Mononuclear cell (primary cell): ENCODE results near the gene PXDN. TPM values are rescaled to one million over a fixed set of nuclear protein-coding genes. Genes with fewer than 3 reads are reported as not detected.

Experiments
- H3K27me3 ChIP-seq: 2 replicates; pipeline ENCODE4 v1.6.0; 2011; ENCODE audit warnings: low read length, control low read depth; ENCODE audit not compliant: insufficient read depth
- H3K4me1 ChIP-seq: 2 replicates; pipeline ENCODE4 v1.5.1; 2011; ENCODE audit warnings: mild to moderate bottlenecking, low read length, control low read depth; ENCODE audit not compliant: insufficient read depth
- H3K4me3 ChIP-seq: 2 replicates; pipeline ENCODE4 v1.5.1; 2011; ENCODE audit warnings: mild to moderate bottlenecking, low read length, moderate library complexity
- H3K9me3 ChIP-seq: 2 replicates; pipeline ENCODE4 v1.5.1; 2011; ENCODE audit warnings: low read depth, mild to moderate bottlenecking, control low read depth, low read length
- total RNA-seq: library from RNA; depleted of rRNA; stranded (reverse); fragments of >200 nt; gene quantifications from one replicate; pipeline ENCODE4 v1.2.3, GENCODE V29; 2012

Gene PXDN
- total RNA-seq, 1 donor: 0.94 TPM

DNA sequence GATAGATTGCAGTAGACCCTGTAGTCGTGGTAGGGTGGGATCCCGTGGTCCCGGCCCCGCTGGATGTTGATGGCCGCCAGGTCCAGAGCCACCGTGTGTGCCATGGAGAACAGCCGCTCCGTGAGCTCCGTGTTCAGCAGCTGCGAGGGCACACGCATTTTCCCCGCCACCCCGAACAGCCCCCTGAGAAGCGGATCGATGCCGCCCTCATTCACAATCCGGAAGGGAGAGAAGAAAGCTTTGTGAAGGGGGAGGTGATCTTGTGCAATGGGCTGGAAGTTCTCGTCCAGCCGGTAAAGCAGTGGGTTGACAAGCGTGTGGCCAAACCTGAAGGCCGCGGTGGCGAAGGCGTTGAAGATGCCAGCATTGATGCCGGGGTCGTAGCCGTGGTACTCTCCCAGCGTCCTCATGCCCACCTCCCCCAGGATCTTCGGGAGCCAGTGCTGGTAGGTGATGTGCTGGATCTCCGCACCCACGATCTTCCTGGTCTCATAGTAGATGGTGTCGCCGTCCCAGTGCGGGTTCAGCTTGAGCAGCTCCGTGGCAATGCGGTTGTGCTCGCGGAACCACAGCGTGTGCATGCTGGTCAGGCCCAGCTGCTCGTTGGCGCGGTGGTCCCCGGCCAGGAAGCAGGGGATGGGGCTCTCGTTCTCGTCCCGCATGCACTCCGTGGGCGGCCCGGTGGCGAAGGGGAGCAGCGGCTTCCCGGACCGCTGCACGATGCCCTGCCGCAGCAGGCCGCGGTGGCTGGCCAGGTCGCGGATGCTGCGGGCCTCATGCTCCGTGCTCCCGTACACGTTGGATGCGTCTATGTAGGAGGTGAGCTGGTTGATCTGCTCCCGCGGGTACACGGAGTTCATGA lies 95.8 kb downstream of the PXDN start:
- Histone ChIP-seq H3K9me3 (no peaks in the 10 kb centered on the region), H3K4me1 (no peaks in the 10 kb centered on the region), H3K4me3 (no peak overlapping the region), H3K27me3 (no peaks in the 10 kb centered on the region)

GRCh38 chr2:1647417-1648240 lies 96.7 kb downstream of the PXDN start:
- no peaks in the 10 kb centered on the region for H3K9me3 ChIP-seq
- H3K4me1 ChIP-seq: no peaks in the 10 kb centered on the region
- no peaks in the 10 kb centered on the region for H3K27me3 ChIP-seq
- H3K4me3 ChIP-seq: no peak overlapping the region

DNA sequence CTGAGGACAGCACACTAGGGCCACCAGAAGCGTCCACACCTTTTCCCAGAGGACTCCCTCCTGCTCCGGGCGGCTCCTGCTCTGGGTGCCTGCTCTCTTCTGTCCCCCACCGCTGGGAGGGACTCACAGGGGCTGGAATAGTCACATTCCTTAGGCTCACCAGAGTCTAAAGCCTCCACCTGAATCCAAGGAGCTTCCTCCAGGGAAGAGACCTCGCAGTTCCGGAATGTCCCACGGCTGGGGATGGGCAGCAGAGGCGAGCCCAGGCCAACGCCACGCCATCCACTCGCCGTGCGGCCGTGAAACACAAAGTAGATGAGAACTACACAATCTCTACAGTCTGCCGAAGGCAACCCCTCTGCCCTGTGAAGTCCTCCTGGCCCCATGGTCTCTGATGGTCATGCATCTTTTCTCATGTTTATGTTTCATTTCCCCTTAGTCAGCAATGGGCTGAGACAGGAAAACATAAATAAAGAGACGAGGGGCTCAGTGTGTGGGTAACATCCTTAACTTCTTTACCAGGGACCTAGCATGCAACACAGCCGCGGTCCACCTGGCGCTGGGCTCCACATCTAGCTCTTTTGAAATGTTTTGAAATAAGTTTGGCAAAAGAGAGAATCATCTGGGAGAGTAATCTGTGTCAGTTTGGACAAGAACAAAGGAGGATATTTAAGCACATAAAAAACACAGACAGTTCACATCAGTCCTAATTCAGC lies 98.4 kb downstream of the PXDN start:
- no peaks in the 10 kb centered on the region for H3K9me3 ChIP-seq
- no peaks in the 10 kb centered on the region for H3K27me3 ChIP-seq
- H3K4me3 ChIP-seq: no peak overlapping the region
- H3K4me1 ChIP-seq: no peaks in the 10 kb centered on the region

- no peak overlapping the region for H3K4me3 ChIP-seq
- H3K27me3 ChIP-seq: no peaks in the 10 kb centered on the region
- H3K9me3 ChIP-seq: no peaks in the 10 kb centered on the region
- no peaks in the 10 kb centered on the region for H3K4me1 ChIP-seq
Measured at GRCh38 chr2:1644427-1644826, 99.9 kb downstream of the PXDN start.

DNA sequence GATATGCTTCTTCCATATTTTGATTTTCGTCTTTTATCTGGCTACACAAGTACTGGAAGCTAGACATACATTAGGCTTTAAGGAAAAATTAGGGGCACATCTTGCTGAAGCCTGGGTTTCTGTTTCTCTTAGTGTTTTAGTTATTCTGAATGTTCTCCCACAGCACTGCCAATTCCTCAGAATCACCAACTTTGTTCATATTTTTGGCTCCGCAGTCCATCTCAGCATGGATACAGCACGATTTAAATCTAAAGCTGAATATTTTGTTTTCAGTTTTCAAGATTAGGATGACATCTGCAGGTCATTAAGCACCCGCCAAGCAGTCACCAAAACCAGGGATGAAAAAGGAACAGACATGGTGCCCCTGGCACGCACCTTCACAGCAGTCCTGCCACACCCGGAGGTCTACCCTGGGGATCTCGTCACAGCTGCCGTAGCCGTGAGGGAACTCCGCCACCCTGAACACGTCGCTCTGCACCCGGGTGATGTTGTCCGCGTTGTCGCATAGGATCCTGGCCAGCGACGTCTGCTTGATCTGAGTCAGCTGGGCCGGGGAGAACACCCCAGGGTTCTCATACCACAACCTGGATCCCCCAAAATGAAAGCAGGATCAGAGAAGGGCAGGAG lies 101.2 kb downstream of the PXDN start:
- no peak overlapping the region for H3K4me3 ChIP-seq
- no peaks in the 10 kb centered on the region for H3K27me3 ChIP-seq
- H3K4me1 ChIP-seq: no peaks in the 10 kb centered on the region
- H3K9me3 ChIP-seq: no peaks in the 10 kb centered on the region

DNA sequence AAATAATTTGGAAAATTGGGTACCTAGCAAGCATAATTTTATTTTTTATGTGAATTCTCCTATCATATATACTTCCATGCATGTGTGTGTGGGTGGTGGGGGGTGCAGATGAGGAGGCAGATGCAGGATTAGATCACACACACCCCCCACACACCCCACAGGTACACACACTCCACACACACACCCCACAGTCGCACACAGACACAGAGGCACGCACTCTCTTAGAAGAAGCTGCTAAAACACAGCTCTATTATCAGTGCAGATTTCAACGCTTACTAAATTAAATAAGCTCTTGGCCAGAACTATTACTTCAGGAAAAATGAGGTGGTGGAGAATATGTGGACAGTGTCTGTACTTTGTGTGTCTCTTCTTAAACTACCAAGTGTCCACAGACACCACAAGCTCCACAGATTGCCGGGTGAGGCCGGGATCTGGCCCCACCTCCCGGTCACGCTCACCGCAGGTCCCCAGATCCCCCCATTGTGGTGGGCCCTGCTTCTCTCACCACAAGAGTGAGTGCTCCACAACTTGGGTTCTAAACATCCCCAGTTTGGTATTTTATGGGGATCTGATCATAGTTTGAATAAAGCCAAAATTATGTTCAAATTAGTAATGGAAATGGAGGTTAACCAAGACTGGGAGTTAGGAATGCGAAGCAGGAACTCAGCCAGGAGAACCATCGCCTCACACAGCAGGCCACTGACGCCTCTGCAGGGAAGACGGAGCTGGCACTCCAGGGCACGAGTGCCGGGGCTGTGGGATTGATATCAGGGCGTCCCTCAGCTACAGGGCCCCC lies 102.1 kb downstream of the PXDN start:
- H3K27me3 ChIP-seq: no peaks in the 10 kb centered on the region
- H3K4me3 ChIP-seq: no peak overlapping the region
- no peaks in the 10 kb centered on the region for H3K4me1 ChIP-seq
- H3K9me3 ChIP-seq: no peaks in the 10 kb centered on the region

GRCh38 chr2:1641523-1641922 lies 102.8 kb downstream of the PXDN start:
- H3K27me3 ChIP-seq: no peaks in the 10 kb centered on the region

DNA sequence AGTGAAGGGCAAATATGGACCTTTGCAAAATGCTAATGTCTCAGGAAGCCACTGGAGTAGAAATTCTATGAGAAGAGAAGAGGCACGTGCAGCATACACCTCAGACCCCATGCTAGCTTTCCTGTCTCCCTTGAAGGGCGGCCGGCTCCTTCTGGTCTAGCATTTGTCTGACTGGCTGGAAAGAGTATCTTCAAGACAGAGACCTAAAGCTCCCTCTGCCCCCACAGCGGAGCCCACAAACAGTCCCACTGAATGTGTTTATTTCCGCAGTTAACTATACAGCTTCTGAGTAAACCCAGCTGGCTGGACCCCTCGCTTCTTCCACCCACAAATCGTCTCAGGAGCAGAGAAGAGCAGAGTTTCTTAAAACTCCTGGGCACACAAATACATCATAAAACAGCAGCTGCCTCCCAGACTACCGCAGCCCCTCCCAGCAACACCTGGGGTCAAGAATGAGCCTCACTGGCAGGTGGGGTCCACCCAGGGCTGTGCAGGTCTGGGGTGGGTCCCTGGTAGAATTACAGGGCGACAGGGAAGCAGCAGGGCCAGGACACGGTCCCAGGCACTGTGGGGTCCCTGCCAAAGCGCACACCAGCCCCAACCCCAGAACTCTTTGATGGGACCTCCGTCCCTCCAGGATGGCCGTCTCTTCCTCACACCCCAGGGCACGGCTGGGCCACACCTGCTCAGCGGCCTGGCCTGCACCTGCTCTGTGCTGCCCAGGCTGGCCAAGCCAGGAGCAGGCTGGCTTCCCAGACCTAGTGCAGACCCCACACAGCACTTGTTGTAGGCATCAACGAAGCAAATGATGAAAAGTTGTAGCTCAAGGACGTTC lies 103.8 kb downstream of the PXDN start:
- H3K9me3 ChIP-seq: no peaks in the 10 kb centered on the region
- H3K27me3 ChIP-seq: no peaks in the 10 kb centered on the region
- H3K4me3 ChIP-seq: no peak overlapping the region
- no peaks in the 10 kb centered on the region for H3K4me1 ChIP-seq

More at GRCh38 chr2:1641523-1641922, 102.8 kb downstream of the PXDN start:
- Histone ChIP-seq H3K4me3 (no peak overlapping the region), H3K4me1 (no peaks in the 10 kb centered on the region), H3K9me3 (no peaks in the 10 kb centered on the region)

- H3K4me3 ChIP-seq: no peak overlapping the region
- no peaks in the 10 kb centered on the region for H3K9me3 ChIP-seq
- no peaks in the 10 kb centered on the region for H3K27me3 ChIP-seq
Measured at GRCh38 chr2:1639086-1639858, 105.0 kb downstream of the PXDN start.

DNA sequence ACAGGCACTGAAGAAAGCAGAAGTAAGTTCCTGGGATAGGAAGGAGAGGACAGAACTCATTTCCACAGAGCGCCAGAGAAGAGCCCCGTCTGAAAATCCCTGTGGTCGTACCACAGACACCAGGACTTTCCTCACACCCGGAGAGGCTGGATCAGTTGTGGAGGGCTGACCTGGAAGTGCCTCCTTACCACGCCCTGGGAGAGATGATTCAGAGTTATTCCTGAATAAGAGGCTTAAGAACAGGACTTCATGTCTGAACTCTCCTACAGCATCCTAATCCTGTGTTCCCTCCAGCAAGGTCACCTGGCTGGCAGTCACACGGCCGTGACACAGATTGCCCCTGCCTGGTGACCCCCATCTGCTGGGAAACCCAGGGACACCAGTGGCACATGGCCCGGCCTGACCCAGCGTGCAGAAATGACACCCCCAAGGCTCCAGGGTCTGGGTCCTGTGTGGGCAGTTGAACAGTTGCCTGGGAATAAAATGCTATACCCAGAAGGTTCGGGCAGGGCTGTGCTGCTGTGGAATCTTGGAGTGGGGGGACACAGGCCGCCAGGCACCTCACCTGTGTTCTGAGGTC lies 105.9 kb downstream of the PXDN start:
- Histone ChIP-seq H3K4me3 (no peak overlapping the region), H3K4me1 (no peaks in the 10 kb centered on the region), H3K27me3 (no peaks in the 10 kb centered on the region), H3K9me3 (no peaks in the 10 kb centered on the region)

More at GRCh38 chr2:1639086-1639858, 105.0 kb downstream of the PXDN start:
- no peaks in the 10 kb centered on the region for H3K4me1 ChIP-seq

DNA sequence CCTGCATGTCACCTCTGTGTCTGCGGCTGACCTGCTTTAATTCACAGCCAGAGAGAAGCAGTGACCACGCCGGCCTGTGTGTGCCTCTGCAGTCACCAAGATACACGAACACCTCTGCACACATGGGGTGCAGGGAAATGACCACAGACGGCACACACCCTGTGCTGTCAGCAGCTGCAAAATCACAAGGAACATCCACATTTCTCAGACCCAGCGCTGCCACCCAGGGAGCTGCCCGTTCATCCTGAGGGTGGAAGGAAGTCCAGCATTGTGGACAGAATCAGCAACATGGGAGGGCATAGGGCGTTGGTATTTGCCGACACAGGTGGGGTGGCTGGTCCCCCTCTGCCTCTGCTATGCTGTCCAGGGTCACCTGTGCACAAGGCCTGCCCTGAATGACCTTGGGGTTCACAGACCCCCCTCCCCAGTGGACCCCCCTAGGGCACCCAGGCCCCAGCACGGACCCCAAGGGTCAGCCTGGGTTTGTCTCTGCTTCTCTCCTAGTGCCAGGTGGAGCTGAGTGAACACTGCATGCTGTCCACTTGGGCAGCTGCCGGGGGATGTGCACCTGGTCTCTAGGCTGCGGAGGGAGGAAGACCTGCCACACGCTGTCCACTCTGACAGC lies 107.4 kb downstream of the PXDN start:
- H3K9me3 ChIP-seq: no peaks in the 10 kb centered on the region
- H3K27me3 ChIP-seq: no peaks in the 10 kb centered on the region
- no peak overlapping the region for H3K4me3 ChIP-seq
- no peaks in the 10 kb centered on the region for H3K4me1 ChIP-seq

GRCh38 chr2:1635823-1636222 lies 108.5 kb downstream of the PXDN start:
- Histone ChIP-seq H3K27me3 (no peaks in the 10 kb centered on the region), H3K9me3 (no peaks in the 10 kb centered on the region), H3K4me1 (no peaks in the 10 kb centered on the region), H3K4me3 (no peak overlapping the region)
